HepG2 (cell line): ENCODE measurements around the gene TOMM20. TPM values are rescaled to one million over a fixed set of nuclear protein-coding genes. Genes with fewer than 3 reads are reported as not detected.

Experiments
- ATF2 ChIP-seq: sonication (generic); formaldehyde crosslinking; IDR thresholded peaks from 2 replicates; pipeline ENCODE4 v1.4.0; 2020; ENCODE audit warnings: missing genetic modification reagents
- IKZF4 ChIP-seq: sonication (generic); formaldehyde crosslinking; IDR thresholded peaks from 2 replicates; pipeline ENCODE4 v1.5.1; 2020; ENCODE audit warnings: borderline replicate concordance, mild to moderate bottlenecking, low read depth, missing genetic modification reagents; ENCODE audit errors: not compliant biosample characterization
- LBX2 ChIP-seq: sonication (generic); formaldehyde crosslinking; IDR thresholded peaks from 2 replicates; pipeline ENCODE4 v1.5.0; 2020; ENCODE audit warnings: missing genetic modification reagents, mild to moderate bottlenecking, borderline replicate concordance
- MAX ChIP-seq: IDR thresholded peaks from 2 replicates; pipeline ENCODE4 v1.6.1; 2012; ENCODE audit warnings: inconsistent platforms
- MEIS1 ChIP-seq: sonication (generic); formaldehyde crosslinking; IDR thresholded peaks from 2 replicates; pipeline ENCODE4 v1.9.0; 2021; ENCODE audit warnings: mild to moderate bottlenecking, missing genetic modification reagents, moderate library complexity, borderline replicate concordance
- NFIC ChIP-seq: IDR thresholded peaks from 2 replicates; pipeline ENCODE4 v1.6.1; 2012; ENCODE audit warnings: mild to moderate bottlenecking, low read length, inconsistent platforms
- PLSCR1 ChIP-seq: sonication (generic); formaldehyde crosslinking; IDR thresholded peaks from 2 replicates; pipeline ENCODE4 v1.5.0; 2020; ENCODE audit warnings: missing genetic modification reagents, mild to moderate bottlenecking, borderline replicate concordance
- ZBTB7A ChIP-seq: sonication (generic); formaldehyde crosslinking; IDR thresholded peaks from 2 replicates; pipeline ENCODE4 v1.8.0; 2022; ENCODE audit warnings: mild to moderate bottlenecking, missing genetic modification reagents
- ZMYM3 ChIP-seq: sonication (generic); formaldehyde crosslinking; IDR thresholded peaks from 2 replicates; pipeline ENCODE4 v1.5.1; 2020; ENCODE audit warnings: mild to moderate bottlenecking, missing genetic modification reagents
- ZNF512 ChIP-seq: sonication (generic); formaldehyde crosslinking; IDR thresholded peaks from 2 replicates; pipeline ENCODE4 v1.4.0; 2020; ENCODE audit warnings: mild to moderate bottlenecking, missing genetic modification reagents
- ZNF646 ChIP-seq: sonication (generic); formaldehyde crosslinking; IDR thresholded peaks from 2 replicates; pipeline ENCODE4 v1.9.0; 2021; ENCODE audit warnings: mild to moderate bottlenecking, missing genetic modification reagents
- ZSCAN5A ChIP-seq: sonication (generic); formaldehyde crosslinking; IDR thresholded peaks from 2 replicates; pipeline ENCODE4 v1.8.0; 2022; ENCODE audit warnings: mild to moderate bottlenecking, missing genetic modification reagents, borderline replicate concordance
- polyA plus RNA-seq, 8 experiments: library from polyadenylated mRNA; depleted of rRNA in 3 of 8; stranded (reverse) in 7 of 8; unstranded in 1 of 8; fragments of >200 nt; fragmentation: Illumina TruSeq in 4 of 8; extraction: Trizol in 4 of 8; gene quantifications; 2 replicates each; pipeline versions ENCODE4 v1.2.1 to v1.2.3, GENCODE V29; 2011 to 2016; ENCODE audit warnings: low read depth in 4 of 8, missing spikeins in 1 of 8, mixed read lengths in 1 of 8; ENCODE audit not compliant: insufficient read depth in 1 of 8
- total RNA-seq, 5 experiments: library from RNA; depleted of rRNA; stranded (reverse); fragments of >200 nt; fragmentation: Illumina TruSeq; extraction: Trizol; gene quantifications; 2 replicates each; pipeline ENCODE4 v1.2.3, GENCODE V29; 2016; ENCODE audit warnings: low read depth in 1 of 5

Gene TOMM20
- total and polyA plus RNA-seq, 2 of the 13 experiments (the other 11 are each of a cell fraction or from before 2014, with no cell fraction given): 153 to 376 TPM

- TF ChIP-seq LBX2 (no peak), ZSCAN5A (CRISPR knock-in tag) (no peak), IKZF4 (CRISPR knock-in tag) (peak; percentile 68), NFIC (no peak), MAX (no peak), PLSCR1 (CRISPR knock-in tag) (no peak), MEIS1 (peak; percentile 86; the same call in 1 of the 2 replicates), ZNF646 (CRISPR knock-in tag) (no peak), ZMYM3 (CRISPR knock-in tag) (peak; percentile 43; the same call in 1 of the 2 replicates), ZNF512 (CRISPR knock-in tag) (0 out of 2 replicates have a peak, but pooled peaks have one; percentile 66), ZBTB7A (CRISPR knock-in tag) (no peak), ATF2 (no peak)
Observed at GRCh38 chr1:235075048-235075776, 53.4 kb downstream of the TOMM20 start (continued).
